NCI-H510A treated with DMSO at 0.1 percent for 48 hours (cell line): ENCODE results near the gene CCDC47.
"Not testable (repeated sequence)": the region's sequence is repeated elsewhere in the genome, so short reads cannot be mapped to it uniquely, and the experiment has no call there.

Experiments
- DNase-seq: peaks from one replicate; lab custom pipeline; 2025; lab: John Stamatoyannopoulos, UW

The CCDC47 gene

DNA sequence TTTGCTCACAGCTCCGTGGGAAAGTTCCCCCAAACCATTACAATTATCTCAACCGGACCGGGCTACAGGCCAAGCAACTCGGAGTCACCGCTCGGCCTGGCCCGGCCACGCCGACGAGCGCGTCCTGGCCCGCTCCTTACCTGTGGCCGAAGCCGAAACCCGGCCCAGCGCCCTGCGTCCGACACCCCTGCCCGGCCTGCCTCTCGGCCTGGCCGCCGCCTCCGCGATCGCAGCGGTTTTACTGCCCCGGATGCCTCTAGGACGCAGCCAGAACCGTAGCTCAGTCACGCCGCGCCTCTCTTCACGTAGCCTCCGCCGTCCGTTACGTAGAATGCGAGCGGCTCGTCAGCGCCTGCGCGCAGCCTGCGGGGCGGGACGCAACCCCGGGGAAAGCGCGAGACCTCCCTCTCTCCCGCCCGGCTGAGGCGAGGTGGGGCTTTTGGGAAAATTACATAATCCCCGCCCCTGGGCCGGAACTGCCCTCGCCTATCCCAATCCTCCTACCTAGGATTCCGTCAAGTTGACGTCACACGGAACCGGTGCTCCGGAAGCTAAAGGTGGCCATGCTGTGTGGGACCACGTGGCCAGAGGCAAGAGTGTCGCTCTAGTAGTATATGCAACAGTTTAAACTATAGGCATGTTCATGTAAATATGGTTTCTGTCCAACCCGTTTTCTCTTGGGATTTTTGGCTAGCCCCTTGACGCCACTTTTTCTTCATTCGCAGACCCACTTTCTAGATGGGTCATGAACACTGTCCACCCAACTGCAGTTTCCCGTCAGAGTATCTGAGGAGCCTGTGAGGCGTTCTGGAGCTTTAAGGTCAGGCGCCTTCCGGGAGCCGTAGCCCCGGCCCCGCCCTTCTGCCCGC lies at the start of gene CCDC47:
Gene CCDC47, minus strand, starts transcription at position 326 of the 869 bp plus-strand sequence. CDS start 7,422 bp downstream, outside the sequence.
- peak; percentile 98 for DNase-seq

- no peak for DNase-seq
Measured at GRCh38 chr17:63822537-63822936, 49.1 kb upstream of the CCDC47 start.

DNA sequence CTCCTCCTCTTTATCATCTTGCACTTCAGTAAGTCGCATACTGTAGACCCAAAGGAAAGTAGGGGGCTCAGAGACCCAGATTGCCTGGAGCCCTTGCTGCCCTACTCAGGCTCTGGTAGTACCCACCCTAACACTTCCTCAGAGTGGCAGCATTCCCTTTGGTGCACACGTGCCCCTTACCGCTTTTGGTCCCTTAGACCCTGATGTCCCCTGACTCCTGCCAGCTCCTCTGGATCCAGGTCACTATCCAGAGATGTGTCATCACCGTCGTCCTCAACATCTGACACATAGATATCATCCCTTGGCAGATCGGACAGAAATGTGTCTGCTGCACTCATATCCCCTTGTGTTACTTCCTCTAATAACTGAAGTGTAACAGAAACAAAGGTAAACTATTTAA lies 48.4 kb upstream of the CCDC47 start:
- no peak for DNase-seq

DNA sequence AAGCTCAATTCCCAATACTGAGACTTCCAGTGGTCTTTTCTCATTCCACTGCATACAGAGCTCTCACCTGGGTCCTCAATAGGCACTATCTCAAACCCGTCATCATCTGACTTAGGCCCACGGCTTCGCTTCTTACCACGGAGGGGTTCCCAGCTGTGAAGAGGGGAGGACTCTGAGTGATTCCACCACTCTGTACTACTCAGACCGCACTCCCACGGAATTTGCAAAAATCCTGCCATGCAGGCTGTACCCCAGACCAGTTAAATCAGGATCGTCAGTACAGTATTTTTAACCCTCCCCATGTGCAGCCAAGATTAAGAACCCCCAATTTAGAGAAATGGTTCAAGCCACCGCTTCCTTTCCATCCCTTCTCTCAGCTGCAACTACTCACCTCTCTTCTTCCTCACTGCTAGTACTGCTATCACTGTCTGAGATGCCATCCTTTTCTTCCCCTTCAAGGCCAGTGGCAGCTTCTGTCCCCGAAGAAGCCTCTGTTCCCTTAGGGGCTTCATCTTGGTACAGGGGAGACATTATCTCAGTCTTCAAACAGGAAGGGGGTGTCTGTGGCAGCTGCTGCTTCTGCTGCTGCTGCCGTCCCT lies 47.7 kb upstream of the CCDC47 start:
- DNase-seq, result no peak

DNA sequence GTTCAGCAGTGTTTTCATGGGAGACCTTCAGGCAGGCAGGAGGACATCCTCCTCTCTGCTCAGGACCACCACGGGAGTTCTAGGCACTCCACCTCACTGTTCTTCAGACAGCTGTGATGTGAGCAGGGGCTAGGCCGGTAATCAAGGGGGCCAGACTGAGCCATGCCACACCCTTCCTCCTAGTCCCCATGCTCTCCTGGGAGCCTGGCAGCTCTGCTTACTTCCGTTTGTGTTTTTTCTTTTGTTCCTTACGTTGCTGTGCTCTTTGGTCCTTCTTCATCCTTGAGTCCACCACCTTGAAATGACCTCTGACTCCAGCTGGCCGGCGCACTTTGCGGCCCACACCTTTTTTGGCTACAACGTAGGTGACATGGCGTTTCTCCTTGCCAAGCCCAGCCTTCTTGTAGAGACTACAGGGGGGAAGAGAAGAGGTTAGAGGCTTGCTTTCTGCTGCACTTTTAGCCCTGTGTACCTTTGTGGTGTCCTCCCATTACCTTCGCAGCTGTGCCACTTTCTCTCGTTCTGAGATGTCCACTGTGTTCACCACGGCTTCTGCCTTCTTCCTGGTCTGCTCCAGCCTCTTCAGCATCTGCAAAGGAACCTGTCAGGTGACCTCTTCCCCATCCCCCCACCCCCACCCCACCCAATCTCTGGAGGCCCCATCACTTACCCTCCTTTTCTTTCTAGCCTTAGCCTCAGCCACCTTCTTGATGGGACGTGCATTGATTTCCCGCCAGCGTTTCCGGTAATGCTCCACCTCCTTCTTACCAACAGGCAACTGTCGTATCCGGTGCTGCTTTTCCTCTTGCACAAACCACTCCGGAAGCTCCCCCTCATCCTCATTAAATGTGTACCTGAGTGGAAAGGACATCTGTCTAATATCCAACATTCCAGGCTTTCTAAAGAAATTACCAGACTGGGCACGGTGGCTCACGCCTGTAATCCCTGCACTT lies 46.5 kb upstream of the CCDC47 start:
- DNase-seq, result no peak

GRCh38 chr17:63819131-63819530 lies 45.7 kb upstream of the CCDC47 start:
- no peak for DNase-seq

GRCh38 chr17:63817736-63818385 lies 44.5 kb upstream of the CCDC47 start:
- no peak for DNase-seq

DNA sequence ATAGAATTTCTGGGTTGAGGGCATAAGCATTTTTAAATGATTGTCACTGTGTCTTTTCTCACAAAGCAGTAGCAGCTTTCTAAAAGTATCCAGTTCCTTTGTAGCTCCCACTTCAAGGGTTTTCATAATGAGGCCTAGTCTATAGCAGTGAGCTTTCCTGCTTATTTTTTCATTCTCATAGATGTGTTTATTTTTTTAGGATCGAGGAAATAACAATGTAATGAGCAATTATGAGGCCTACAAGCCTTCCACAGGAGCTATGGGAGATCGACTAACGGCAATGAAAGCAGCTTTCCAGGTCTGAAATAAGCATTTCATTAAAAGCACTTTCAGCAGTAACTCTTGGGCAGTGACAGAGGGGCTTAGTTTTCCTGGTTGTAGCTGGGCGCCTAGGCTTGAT lies 43.3 kb upstream of the CCDC47 start:
- no peak for DNase-seq

DNA sequence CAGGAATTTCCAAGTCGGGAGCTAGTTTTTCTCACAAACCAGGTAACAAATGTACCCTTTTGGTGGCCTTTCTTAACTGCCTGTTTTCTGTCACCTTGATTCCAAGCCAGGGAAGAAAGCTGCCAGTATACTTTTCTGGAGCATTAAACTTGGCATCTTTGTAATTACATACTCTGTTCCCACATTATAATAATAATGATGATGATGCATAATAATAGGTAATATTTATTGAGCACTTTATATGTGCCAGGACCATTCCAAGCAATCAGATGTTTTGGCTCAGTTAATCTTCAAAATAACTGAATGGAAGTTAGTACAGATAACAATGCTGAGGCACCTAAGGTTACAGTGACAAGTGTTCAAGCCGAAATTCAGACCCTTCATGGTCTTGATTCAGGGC lies 42.7 kb upstream of the CCDC47 start:
- no peak for DNase-seq

GRCh38 chr17:63809970-63810369 lies 36.6 kb upstream of the CCDC47 start:
- DNase-seq, result no peak

GRCh38 chr17:63805591-63805990 lies 32.2 kb upstream of the CCDC47 start:
- no peak for DNase-seq

DNA sequence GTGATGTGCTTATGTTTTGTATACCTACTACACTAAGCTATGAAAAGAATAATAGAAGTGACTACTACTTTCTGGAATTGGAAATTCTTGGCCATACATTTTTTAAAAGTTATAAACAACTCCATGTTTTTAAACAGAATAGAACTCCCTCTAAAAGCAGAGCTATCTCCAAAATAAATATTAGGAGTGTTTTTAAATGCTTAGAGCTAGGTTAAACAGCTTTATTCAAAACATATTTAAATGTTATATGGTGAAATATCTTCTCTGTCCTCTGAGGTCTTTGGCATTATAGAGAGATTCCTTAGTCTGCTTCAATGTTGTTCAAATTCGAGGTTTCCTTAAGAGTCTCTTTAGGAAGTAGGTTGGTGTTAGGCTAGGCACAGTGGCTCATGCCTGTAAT lies 30.9 kb upstream of the CCDC47 start:
- DNase-seq, result no peak

DNA sequence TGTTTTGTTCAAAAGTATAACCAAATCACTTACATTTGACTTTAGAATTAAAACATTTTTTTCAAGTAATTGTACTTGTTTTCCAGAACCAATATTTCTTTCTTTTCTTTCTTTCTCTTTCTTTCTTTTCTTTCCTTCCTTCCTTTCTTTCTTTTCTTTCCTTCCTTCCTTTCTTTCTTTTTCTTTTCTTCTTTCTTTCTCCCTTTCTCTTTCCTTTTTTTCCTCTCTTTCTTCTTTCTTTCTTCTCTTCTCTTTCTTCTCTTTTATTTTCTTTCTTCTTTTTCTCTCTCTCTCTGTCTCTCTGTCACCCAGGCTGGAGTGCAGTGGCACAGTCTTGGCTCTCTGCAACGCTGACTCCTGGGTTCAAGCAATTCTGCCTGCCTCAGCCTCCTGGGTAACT lies 27.4 kb upstream of the CCDC47 start:
- no peak for DNase-seq

DNA sequence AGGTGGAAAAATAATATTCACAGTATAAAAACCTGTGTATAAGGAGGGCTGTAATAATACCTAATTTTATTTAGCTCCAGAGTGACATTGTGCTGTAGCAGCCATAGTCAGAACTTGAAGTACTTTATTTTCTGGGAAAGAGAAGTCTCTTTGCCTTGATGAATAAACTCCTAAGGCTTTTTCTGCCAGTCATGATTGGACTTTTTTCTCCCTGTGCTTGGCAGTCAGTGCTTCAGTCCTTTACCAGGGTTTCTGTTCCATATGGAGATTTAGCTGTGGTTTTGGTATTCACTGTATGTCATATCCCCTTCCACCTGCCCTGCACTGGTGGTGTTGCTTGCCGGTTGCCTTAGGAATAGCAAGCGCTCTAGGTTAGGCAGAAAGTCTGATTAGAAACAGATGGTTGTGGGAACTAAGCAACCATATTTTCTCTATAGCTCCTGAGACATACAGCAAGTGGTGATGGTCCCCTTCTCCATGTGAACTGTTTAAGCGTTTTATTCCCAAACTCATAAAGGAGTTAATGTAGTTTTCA lies 25.2 kb upstream of the CCDC47 start:
- DNase-seq, result no peak

DNA sequence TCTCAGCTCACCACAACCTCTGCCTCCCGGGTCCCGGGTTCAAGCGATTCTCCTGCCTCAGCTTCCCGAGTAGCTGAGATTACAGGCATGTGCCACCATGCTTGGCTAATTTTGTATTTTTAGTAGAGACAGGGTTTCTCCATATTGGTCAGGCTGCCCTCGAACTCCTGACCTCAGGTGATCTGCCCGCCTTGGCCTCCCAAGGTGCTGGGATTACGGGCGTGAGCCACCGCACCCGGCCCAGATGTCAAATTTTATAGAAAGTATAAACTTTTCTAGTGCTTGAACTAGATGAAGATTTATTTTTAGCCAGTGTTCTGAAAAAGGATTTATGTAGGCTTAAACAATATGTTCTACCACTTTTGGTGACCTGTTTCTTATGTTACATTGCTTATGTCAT lies 23.0 kb upstream of the CCDC47 start:
- not testable (repeated sequence) for DNase-seq

- no peak for DNase-seq
Measured at GRCh38 chr17:63792055-63792729, 18.8 kb upstream of the CCDC47 start.

DNA sequence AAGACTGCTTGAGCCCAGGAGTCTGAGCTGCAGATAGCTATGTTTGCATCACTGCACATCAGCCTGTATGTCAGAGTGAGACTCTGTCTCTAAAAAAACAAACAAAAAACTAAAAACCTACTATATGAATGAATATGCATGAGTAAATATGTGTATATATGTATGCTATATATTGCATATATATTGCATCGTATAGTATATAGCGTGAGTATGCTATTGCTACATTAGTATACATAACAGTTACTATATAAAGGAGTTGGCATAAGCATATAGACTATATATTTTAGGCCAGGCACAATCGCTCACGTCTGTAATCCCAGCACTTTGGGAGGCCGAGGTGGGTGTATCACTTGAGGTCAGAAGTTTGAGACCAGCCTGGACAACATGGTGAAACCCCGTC lies 16.7 kb upstream of the CCDC47 start:
- no peak for DNase-seq

- no peak for DNase-seq
Measured at GRCh38 chr17:63786971-63787711, 13.7 kb upstream of the CCDC47 start.

DNA sequence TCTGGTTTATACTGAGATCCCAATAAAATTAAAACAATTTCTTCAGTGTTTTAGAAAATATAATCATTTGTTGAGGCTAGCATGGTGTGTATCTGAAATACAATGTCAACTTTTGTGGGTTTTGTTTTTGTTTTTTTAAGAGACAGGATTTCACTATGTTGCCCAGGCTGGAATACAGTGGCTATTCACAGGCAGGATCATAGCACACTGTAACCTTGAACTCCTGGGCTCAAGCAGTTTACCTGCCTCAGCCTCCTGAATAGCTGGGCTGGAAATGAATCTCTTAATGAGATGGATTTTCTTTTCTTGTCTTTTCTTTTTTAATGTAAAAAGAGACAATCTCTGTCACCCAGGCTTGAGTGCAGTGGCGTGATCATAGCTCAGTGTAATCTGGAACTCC lies 12.7 kb upstream of the CCDC47 start:
- DNase-seq, result no peak

GRCh38 chr17:63785556-63785955 lies 12.2 kb upstream of the CCDC47 start:
- DNase-seq, result no peak
